Heart left ventricle (tissue), 16 donors: ENCODE data around the gene GRAMD4. TPM values are rescaled to one million over a fixed set of nuclear protein-coding genes. Genes with fewer than 3 reads are reported as not detected.

Experiments used
- ATAC-seq, 4 donors: fragments of 200-7000 bp; cut with Tn5 transposase; one replicate each; pipeline ENCODE4 v1.9.1; 2020 to 2022; ENCODE audit warnings: moderate library complexity in 4 of 4, mild to moderate bottlenecking in 3 of 4, moderate number of reproducible peaks in 1 of 4
- DNase-seq, 5 donors: peaks; one replicate each; pipeline ENCODE4 v3.0.0-alpha.2; 2020
- H3K27ac ChIP-seq, 12 donors: fragments of 200-600 bp; sonication (generic) in 4 of 12; one replicate each; pipeline versions ENCODE4 v1.5.0 to v1.8.0; 2016 to 2022; ENCODE audit warnings: mild to moderate bottlenecking in 2 of 12
- H3K27me3 ChIP-seq, 9 donors: fragments of 200-600 bp; sonication (generic) in 2 of 9; one replicate each; pipeline versions ENCODE4 v1.5.1 to v1.8.0; 2016 to 2022; ENCODE audit warnings: mild to moderate bottlenecking in 3 of 9
- H3K36me3 ChIP-seq, 9 donors: fragments of 200-600 bp; sonication (generic) in 2 of 9; one replicate each; pipeline versions ENCODE4 v1.5.0 to v1.8.0; 2018 to 2022; ENCODE audit warnings: mild to moderate bottlenecking in 2 of 9
- H3K4me1 ChIP-seq, 12 donors: fragments of 200-600 bp; sonication (generic) in 4 of 12; one replicate each; pipeline versions ENCODE4 v1.5.0 to v1.8.0; 2016 to 2022; ENCODE audit warnings: mild to moderate bottlenecking in 3 of 12
- H3K4me3 ChIP-seq, 12 donors: fragments of 200-600 bp; sonication (generic) in 4 of 12; one replicate each; pipeline versions ENCODE4 v1.5.0 to v1.8.0; 2017 to 2022; ENCODE audit warnings: mild to moderate bottlenecking in 9 of 12, moderate library complexity in 4 of 12
- H3K9me3 ChIP-seq, 12 donors: fragments of 200-600 bp; sonication (generic) in 4 of 12; one replicate each; pipeline versions ENCODE4 v1.5.0 to v1.8.0; 2016 to 2022; ENCODE audit warnings: mild to moderate bottlenecking in 1 of 12
- POLR2A ChIP-seq, 2 donors: fragments of 450-650 bp; IDR thresholded peaks; one replicate each; pipeline ENCODE4 v1.6.1; 2017; ENCODE audit warnings: antibody characterized with exemption in 2 of 2, mild to moderate bottlenecking in 2 of 2, moderate library complexity in 2 of 2
- WGBS, 4 donors: extraction: QIAGEN DNeasy Blood & Tissue Kit in 2 of 4; methylation state at CpG; one replicate each; pipeline versions ENCODE4 v1.1.5 to v1.1.7; 2013 to 2018; 5-methylcytosine and 5-hydroxymethylcytosine counted together
- intact Hi-C, 10 donors: fragments of 100-400 bp; cut with DNase I; formaldehyde crosslinking; loops; one replicate each; pipeline versions ENCODE4 v1.11.1 to v1.14.2; 2022
- polyA plus RNA-seq, 2 donors: library from polyadenylated mRNA; stranded (reverse); fragments of 200-250 nt; gene quantifications; one replicate each; pipeline ENCODE4 v1.2.3, GENCODE V29; 2013
- total RNA-seq, 9 donors: library from RNA; depleted of rRNA in 2 of 9; stranded (reverse); fragments of >200 nt in 2 of 9; fragmentation: NEBNext Ultra II Directional in 3 of 9; extraction: Animal tissue kit (Norgen Biotek cat#: 25700) in 3 of 9; gene quantifications; one replicate each; pipeline versions ENCODE4 v1.1.0 to v1.2.4, GENCODE V29; 2016 to 2023
- TF ChIP-seq, protein P1 (sequence below), 12 donors: fragments of 200-600 bp; sonication (generic) in 4 of 12; IDR thresholded peaks; one replicate each; pipeline versions ENCODE4 v1.5.0 to v1.8.0; 2018 to 2022; ENCODE audit warnings: antibody characterized with exemption in 12 of 12, mild to moderate bottlenecking in 5 of 12
- donor health status: ischemic (EF 13 %, LVEDD 7.1; RV severe dilation, severe dysfunction).
- donor health status: healthy with polysubstance abuse.
- donor health status: DM: no; HTN: yes; CAD: no.
- donor health status: DM: no; HTN: no; CAD: no.
- donor health status: ischemic (EF 25% LVEDD 6.9; RV normal size, moderate dysfunction).
- donor health status: ischemic (EF 25% LVEDD 5.7; RV mildly dilated, moderate dysfunction).
- donor health status: healthy.
- donor health status: DM: yes; HTN: yes; CAD: no.
- donor health status: ischemic (EF 35%, LVEDD 5.7; RV mildly dilated, moderate dysfunction).
- donor health status: nonischemic (EF 11% LVEDD 7.7; RV severe dilation, severe dysfunction).
- donor health status: DM: yes; HTN: yes; CAD: no.
- donor health status: PGD.
- donor health status: ischemic (EF 29% LVEDD 5.4; RV normal size, mild dysfunction).
- donor health status: nonischemic (EF 23%, LVEDD 6.1; RV moderate dilation, normal function).

The GRAMD4 gene
- total and polyA plus RNA-seq, 11 donors: 22.4 to 122 (median 63.1) TPM

DNA sequence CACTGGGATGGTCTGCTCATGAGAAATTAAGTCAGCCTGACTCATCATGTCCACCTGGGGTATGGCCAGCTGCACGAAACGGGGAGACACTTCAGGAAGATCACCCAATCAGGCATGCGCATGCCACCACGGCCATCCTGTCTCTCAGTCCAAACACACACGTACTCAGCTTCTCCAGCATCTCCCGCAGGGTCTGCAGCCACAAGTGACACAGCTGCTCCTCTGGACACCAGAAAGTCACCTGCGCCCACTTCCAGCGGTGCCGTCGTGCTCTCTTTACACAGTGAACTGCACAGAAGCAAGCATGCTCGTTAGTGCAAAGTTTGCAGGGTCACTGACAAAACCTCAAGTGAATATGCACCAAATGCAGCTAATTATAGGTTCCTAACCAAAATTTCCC lies 99.7 kb downstream of the GRAMD4 start:
- intact Hi-C loops: loop anchor here in 1 of 10 donors (2.0 kb wide), 1 partner anchor 25 kb away; no protein-coding TSS in a partner anchor
- no peaks in the 10 kb centered on the region for H3K9me3 ChIP-seq
- H3K36me3 ChIP-seq: peaks cover 0 to 79% (median 57%) of the 10 kb centered on the region in 9 donors
- no peak overlapping the region for H3K27ac ChIP-seq
- H3K4me1 ChIP-seq: peaks cover 0 to 13% (median 6%) of the 10 kb centered on the region in 12 donors
- 92 to 95% (median 93%) methylated on average over 6 to 11 of the region's 11 CpGs for WGBS, 4 donors
- DNase-seq (no peak), ATAC-seq (no peak)
- no peaks in the 10 kb centered on the region for H3K27me3 ChIP-seq
- no peak for TF ChIP-seq POLR2A (IDR thresholded peaks at IDR 0.05)
- TF ChIP-seq, protein P1, sequence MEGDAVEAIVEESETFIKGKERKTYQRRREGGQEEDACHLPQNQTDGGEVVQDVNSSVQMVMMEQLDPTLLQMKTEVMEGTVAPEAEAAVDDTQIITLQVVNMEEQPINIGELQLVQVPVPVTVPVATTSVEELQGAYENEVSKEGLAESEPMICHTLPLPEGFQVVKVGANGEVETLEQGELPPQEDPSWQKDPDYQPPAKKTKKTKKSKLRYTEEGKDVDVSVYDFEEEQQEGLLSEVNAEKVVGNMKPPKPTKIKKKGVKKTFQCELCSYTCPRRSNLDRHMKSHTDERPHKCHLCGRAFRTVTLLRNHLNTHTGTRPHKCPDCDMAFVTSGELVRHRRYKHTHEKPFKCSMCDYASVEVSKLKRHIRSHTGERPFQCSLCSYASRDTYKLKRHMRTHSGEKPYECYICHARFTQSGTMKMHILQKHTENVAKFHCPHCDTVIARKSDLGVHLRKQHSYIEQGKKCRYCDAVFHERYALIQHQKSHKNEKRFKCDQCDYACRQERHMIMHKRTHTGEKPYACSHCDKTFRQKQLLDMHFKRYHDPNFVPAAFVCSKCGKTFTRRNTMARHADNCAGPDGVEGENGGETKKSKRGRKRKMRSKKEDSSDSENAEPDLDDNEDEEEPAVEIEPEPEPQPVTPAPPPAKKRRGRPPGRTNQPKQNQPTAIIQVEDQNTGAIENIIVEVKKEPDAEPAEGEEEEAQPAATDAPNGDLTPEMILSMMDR (IDR thresholded peaks at IDR 0.05): no peak
- H3K4me3 ChIP-seq: no peak overlapping the region

DNA sequence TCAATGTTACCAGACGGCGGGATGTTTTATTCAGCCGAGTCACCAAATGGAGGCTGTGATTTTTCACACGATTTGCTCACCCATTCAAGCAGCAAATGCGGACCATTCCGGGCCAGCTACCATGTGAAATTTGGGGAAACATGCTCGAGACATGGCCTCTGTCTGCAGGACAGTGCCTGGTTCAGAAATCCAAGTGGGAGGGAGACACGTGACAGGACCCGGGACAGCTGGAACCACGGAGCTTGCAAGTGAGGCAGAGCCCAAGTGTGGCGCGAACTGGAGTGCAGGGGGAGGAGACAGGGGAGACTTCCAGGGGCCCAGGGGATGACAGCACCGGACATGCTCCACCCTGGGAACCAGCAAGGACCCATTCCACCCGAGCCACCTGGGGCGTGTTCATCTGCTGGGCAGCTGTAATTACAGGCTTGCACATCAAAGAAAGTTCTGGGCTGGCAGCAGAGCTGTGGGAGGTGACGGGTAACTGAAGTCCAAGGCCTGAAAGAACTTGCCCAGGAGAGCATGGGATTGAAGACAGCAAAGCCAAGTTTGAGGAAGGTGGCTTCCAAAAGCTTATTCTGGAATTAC lies 101.4 kb downstream of the GRAMD4 start:
- WGBS, 4 donors: 64 to 74% (median 69%) methylated on average over 16 of the region's 16 CpGs
- Histone ChIP-seq H3K4me1 (peaks cover 6 to 29% (median 20%) of the 10 kb centered on the region in 12 donors), H3K4me3 (no peak overlapping the region), H3K36me3 (peaks cover 0 to 76% (median 47%) of the 10 kb centered on the region in 9 donors), H3K9me3 (no peaks in the 10 kb centered on the region), H3K27me3 (no peaks in the 10 kb centered on the region), H3K27ac (no peak overlapping the region)
- ATAC-seq (peak in 2 of 4 donors; percentile 19 to 40), DNase-seq (no peak)
- TF ChIP-seq, protein P1 (IDR thresholded peaks at IDR 0.05): no peak
- intact Hi-C loops: no loop called here

DNA sequence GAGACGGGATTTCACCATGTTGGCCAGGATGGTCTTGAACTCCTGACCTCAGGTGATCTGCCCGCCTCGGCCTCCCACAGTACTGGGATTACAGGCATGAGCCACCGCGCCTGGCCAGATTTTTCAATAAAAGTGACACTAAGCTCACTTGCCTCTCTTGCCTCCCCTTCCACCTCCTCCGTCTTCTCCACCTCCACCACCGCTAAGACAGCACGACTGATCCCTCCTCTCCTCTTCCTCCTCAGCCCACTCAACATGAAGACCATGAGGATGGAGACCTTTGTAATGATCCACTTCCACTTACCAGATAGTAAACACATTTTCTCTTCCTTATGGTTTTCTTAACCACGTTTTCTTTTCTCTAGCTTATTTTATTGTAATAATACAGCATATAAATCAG lies 103.7 kb downstream of the GRAMD4 start:
- Histone ChIP-seq H3K4me1 (peaks cover 15 to 48% (median 37%) of the 10 kb centered on the region in 12 donors), H3K4me3 (no peak overlapping the region), H3K27ac (no peak overlapping the region), H3K27me3 (no peaks in the 10 kb centered on the region), H3K9me3 (no peaks in the 10 kb centered on the region), H3K36me3 (peaks cover 0 to 64% (median 25%) of the 10 kb centered on the region in 9 donors)
- TF ChIP-seq, protein P1 (IDR thresholded peaks at IDR 0.05): no peak
- no peak for TF ChIP-seq POLR2A (IDR thresholded peaks at IDR 0.05)
- WGBS, 4 donors: 93 to 95% (median 94%) methylated on average over 9 of the region's 9 CpGs
- intact Hi-C loops: no loop called here
- DNase-seq (no peak), ATAC-seq (no peak)

DNA sequence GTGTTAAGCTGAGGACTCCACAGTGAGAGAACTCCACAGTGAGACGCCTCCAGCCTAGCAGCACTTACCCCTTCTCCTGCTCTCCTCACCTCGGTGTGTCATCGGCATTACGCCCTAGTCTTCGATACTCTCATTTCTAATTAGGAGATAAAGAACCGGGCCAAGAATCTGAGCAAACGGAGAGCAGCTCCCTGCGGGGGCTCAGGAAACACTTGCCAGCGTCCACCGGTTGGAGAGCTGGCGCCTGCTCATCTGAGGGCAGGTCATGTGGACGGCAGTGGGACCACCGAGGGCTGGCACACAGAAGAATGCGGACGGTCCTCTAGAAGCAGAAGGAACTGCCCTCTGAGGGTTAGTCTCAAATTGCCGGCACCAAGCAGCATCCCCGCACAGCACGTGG lies 104.9 kb downstream of the GRAMD4 start:
- ATAC-seq: no peak
- WGBS, 4 donors: 81 to 85% (median 84%) methylated on average over 18 of the region's 18 CpGs
- intact Hi-C loops: loop anchor here in 5 of 10 donors (5.0 kb wide), 3 partner anchors 33 to 38 kb away; partner anchors contain the start of gene TBC1D22A (in 1 of the 5)
- H3K4me3 ChIP-seq: no peak overlapping the region
- H3K27me3 ChIP-seq: no peaks in the 10 kb centered on the region
- H3K4me1 ChIP-seq: peaks cover 15 to 60% (median 48%) of the 10 kb centered on the region in 12 donors
- H3K36me3 ChIP-seq: peaks cover 0 to 57% (median 12%) of the 10 kb centered on the region in 9 donors
- peak overlapping the region in 3 of 12 donors; percentile 22 to 68 (median 55) for H3K27ac ChIP-seq
- H3K9me3 ChIP-seq: no peaks in the 10 kb centered on the region
- DNase-seq: no peak
- TF ChIP-seq POLR2A (IDR thresholded peaks at IDR 0.05): no peak
- TF ChIP-seq, protein P1 (IDR thresholded peaks at IDR 0.05): no peak
